LNCAP (cell line): ENCODE measurements around the gene HOXD1.

Experiments
- TF ChIP-seq, protein P1 (sequence below): fragments of 450-650 bp; IDR thresholded peaks from 2 replicates; pipeline ENCODE4 v1.5.1; 2017; ENCODE audit warnings: mild to moderate bottlenecking

Gene HOXD1

GRCh38 chr2:176202491-176202890 is 14.0 kb downstream of the HOXD1 start:
- TF ChIP-seq, protein P1, sequence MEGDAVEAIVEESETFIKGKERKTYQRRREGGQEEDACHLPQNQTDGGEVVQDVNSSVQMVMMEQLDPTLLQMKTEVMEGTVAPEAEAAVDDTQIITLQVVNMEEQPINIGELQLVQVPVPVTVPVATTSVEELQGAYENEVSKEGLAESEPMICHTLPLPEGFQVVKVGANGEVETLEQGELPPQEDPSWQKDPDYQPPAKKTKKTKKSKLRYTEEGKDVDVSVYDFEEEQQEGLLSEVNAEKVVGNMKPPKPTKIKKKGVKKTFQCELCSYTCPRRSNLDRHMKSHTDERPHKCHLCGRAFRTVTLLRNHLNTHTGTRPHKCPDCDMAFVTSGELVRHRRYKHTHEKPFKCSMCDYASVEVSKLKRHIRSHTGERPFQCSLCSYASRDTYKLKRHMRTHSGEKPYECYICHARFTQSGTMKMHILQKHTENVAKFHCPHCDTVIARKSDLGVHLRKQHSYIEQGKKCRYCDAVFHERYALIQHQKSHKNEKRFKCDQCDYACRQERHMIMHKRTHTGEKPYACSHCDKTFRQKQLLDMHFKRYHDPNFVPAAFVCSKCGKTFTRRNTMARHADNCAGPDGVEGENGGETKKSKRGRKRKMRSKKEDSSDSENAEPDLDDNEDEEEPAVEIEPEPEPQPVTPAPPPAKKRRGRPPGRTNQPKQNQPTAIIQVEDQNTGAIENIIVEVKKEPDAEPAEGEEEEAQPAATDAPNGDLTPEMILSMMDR: no peak

GRCh38 chr2:176205126-176205525 is 16.7 kb downstream of the HOXD1 start:
- TF ChIP-seq, protein P1: no peak

- TF ChIP-seq, protein P1: no peak
These were observed 17.7 kb downstream of the HOXD1 start for GRCh38 chr2:176206136-176206535.

- TF ChIP-seq, protein P1: no peak
These were observed 18.2 kb downstream of the HOXD1 start for GRCh38 chr2:176206682-176207081.

- TF ChIP-seq, protein P1: no peak
These were observed 22.6 kb downstream of the HOXD1 start for GRCh38 chr2:176211110-176211509.

DNA sequence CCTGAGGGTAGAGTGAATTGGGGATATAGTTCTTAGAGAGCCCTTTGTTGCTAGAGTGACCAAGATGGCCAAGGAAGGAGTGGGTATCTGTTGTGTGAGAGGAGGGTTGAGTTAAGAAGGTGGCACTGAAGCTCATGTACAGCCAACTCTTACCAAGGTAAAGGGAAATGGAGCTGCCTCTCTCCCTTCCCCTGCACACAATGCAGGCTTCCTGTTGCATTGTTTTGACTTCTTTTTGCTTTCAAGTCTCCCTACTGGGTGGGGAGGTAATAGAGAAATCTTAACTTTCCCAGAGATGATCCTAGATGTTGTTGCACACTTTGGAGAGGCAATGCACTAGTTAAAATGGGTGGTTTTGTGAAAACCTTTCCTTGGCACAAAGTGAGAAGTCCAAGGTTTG is 23.8 kb downstream of the HOXD1 start:
- TF ChIP-seq, protein P1: no peak

DNA sequence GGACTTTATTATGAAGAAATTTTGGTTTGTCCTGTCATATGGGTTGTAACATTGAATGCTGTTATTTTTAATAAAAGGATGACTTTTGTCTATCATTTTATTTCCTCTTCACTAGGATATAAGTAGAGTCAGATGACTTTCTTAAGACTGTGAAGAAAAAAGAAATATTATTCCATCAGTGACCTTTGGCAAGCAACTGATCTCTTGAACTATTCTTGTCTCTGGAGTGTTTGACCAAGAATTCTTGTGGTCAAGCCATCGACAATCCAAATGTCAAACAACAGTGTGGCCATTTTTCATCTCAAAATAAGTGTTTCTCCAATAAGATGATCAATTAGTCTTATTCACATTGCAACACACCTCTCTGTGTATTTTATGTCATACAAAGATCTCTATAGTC is 24.9 kb downstream of the HOXD1 start:
- TF ChIP-seq, protein P1: no peak

- TF ChIP-seq, protein P1: no peak
These were observed 39.4 kb downstream of the HOXD1 start for GRCh38 chr2:176227874-176228273.
